Occipital lobe (tissue), 2 donors: ENCODE data around the gene TIMM13. TPM values are rescaled to one million over a fixed set of nuclear protein-coding genes. Genes with fewer than 3 reads are reported as not detected.
"Not testable (repeated sequence)": the region's sequence is repeated elsewhere in the genome, so short reads cannot be mapped to it uniquely, and the experiment has no call there.

Experiments used
- DNase-seq: peaks from one replicate; lab custom pipeline; 2025; lab: John Stamatoyannopoulos, UW
- total RNA-seq: library from RNA; depleted of rRNA; stranded (reverse); fragments of >200 nt; gene quantifications from one replicate; pipeline ENCODE4 v1.2.3, GENCODE V29; 2014

TIMM13 gene
- total RNA-seq, 1 donor from 2014 or later: 16.2 TPM

- no peak for DNase-seq
Observed at GRCh38 chr19:2415281-2415972, 12.0 kb downstream of the TIMM13 start.

- no peak for DNase-seq
Observed at GRCh38 chr19:2413629-2414028, 13.8 kb downstream of the TIMM13 start.

- no peak for DNase-seq
Observed at GRCh38 chr19:2413159-2413558, 14.2 kb downstream of the TIMM13 start.

GRCh38 chr19:2412449-2412848 lies 14.9 kb downstream of the TIMM13 start:
- no peak for DNase-seq

GRCh38 chr19:2411709-2412108 lies 15.7 kb downstream of the TIMM13 start:
- no peak for DNase-seq

GRCh38 chr19:2410023-2410422 lies 17.4 kb downstream of the TIMM13 start:
- DNase-seq: no peak

- no peak for DNase-seq
Observed at GRCh38 chr19:2409352-2409912, 18.0 kb downstream of the TIMM13 start.

- DNase-seq: no peak
Observed at GRCh38 chr19:2408247-2408646, 19.1 kb downstream of the TIMM13 start.

GRCh38 chr19:2399582-2399981 lies 27.8 kb downstream of the TIMM13 start:
- no peak for DNase-seq

GRCh38 chr19:2398735-2399305 lies 28.6 kb downstream of the TIMM13 start:
- DNase-seq: no peak

- not testable (repeated sequence) for DNase-seq
Observed at GRCh38 chr19:2397173-2397572, 30.2 kb downstream of the TIMM13 start.

GRCh38 chr19:2395293-2395829 lies 32.0 kb downstream of the TIMM13 start:
- DNase-seq: not testable (repeated sequence)

GRCh38 chr19:2394442-2395292 lies 32.7 kb downstream of the TIMM13 start:
- DNase-seq: no peak

GRCh38 chr19:2394054-2394441 lies 33.3 kb downstream of the TIMM13 start:
- DNase-seq: no peak

- DNase-seq: not testable (repeated sequence)
Observed at GRCh38 chr19:2392899-2393298, 34.5 kb downstream of the TIMM13 start.

GRCh38 chr19:2392366-2392765 lies 35.0 kb downstream of the TIMM13 start:
- no peak for DNase-seq

- DNase-seq: no peak
Observed at GRCh38 chr19:2391118-2391725, 36.2 kb downstream of the TIMM13 start.

- no peak for DNase-seq
Observed at GRCh38 chr19:2389594-2389993, 37.8 kb downstream of the TIMM13 start.

- no peak for DNase-seq
Observed at GRCh38 chr19:2387367-2388288, 39.8 kb downstream of the TIMM13 start.

GRCh38 chr19:2385053-2385721 lies 42.2 kb downstream of the TIMM13 start:
- DNase-seq: no peak
